Glutamatergic neuron (in vitro differentiated cells): Measurements from ENCODE around the gene CATSPERZ. TPM values are rescaled to one million over a fixed set of nuclear protein-coding genes. Genes with fewer than 3 reads are reported as not detected.

Source experiments
- DNase-seq: peaks from one replicate; pipeline ENCODE4 v3.0.0; 2022
- H3K27ac Mint-ChIP-seq: one replicate; pipeline ENCODE4 v1.8.0; 2020; ENCODE audit warnings: mild to moderate bottlenecking, mixed read lengths, inconsistent platforms; ENCODE audit not compliant: unreplicated experiment
- H3K27me3 Mint-ChIP-seq: one replicate; pipeline ENCODE4 v1.8.0; 2020; ENCODE audit warnings: mild to moderate bottlenecking, moderate library complexity, mixed read lengths, inconsistent platforms; ENCODE audit not compliant: unreplicated experiment
- H3K36me3 Mint-ChIP-seq: one replicate; pipeline ENCODE4 v1.8.0; 2020; ENCODE audit warnings: mild to moderate bottlenecking, mixed read lengths, inconsistent platforms; ENCODE audit not compliant: unreplicated experiment
- H3K4me1 Mint-ChIP-seq: one replicate; pipeline ENCODE4 v1.8.0; 2020; ENCODE audit warnings: mild to moderate bottlenecking, low read depth, mixed read lengths, inconsistent platforms; ENCODE audit not compliant: unreplicated experiment
- H3K4me3 Mint-ChIP-seq: one replicate; pipeline ENCODE4 v1.8.0; 2020; ENCODE audit warnings: mild to moderate bottlenecking, mixed read lengths, inconsistent platforms; ENCODE audit not compliant: unreplicated experiment
- H3K9me3 Mint-ChIP-seq: one replicate; pipeline ENCODE4 v1.8.0; 2020; ENCODE audit warnings: mild to moderate bottlenecking, moderate library complexity, mixed read lengths, inconsistent platforms; ENCODE audit not compliant: unreplicated experiment
- total RNA-seq: library from RNA; stranded (reverse); fragmentation: NEBNext Ultra II Directional; extraction: Animal tissue kit (Norgen Biotek cat#: 25700); gene quantifications from one replicate; pipeline ENCODE4 v1.2.1, GENCODE V29; 2021; ENCODE audit not compliant: unreplicated experiment
- TF ChIP-seq, protein P1 (sequence below): fragments of 200-600 bp; sonication (generic); IDR thresholded peaks from one replicate; pipeline ENCODE4 v1.5.0; 2021; ENCODE audit not compliant: partially characterized antibody, unreplicated experiment

The CATSPERZ gene
- total RNA-seq, 1 donor from 2014 or later, result not detected

DNA sequence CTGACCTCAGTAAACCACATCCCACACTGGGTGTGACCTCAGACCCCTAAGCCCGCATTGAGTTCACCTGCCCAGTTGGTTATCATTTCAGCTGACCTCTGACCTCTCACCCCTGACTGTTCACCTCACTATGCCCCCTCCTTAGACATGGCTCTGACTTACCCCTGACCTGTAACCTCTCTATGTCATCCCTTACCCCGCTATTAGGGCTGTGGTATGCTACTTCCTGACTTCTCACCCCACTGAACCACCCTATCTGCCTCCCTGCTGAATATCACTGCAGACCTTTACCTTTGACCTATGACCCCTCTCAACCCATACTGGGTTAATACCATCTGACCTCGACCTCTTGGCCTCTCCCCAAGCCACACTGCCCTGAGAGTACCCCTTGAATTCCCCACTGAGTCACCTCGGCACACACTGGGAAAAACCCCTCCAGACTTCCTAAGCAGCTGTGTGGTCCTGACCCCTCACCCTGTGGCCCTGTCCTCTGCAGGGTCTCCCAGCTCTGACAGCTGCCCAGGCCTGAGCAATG is 40.6 kb upstream of the CATSPERZ start:
- H3K4me3 Mint-ChIP-seq, result no peak overlapping the region
- H3K4me1 Mint-ChIP-seq, result no peaks in the 10 kb centered on the region
- DNase-seq, result no peak
- no peaks in the 10 kb centered on the region for H3K36me3 Mint-ChIP-seq
- TF ChIP-seq, protein P1, sequence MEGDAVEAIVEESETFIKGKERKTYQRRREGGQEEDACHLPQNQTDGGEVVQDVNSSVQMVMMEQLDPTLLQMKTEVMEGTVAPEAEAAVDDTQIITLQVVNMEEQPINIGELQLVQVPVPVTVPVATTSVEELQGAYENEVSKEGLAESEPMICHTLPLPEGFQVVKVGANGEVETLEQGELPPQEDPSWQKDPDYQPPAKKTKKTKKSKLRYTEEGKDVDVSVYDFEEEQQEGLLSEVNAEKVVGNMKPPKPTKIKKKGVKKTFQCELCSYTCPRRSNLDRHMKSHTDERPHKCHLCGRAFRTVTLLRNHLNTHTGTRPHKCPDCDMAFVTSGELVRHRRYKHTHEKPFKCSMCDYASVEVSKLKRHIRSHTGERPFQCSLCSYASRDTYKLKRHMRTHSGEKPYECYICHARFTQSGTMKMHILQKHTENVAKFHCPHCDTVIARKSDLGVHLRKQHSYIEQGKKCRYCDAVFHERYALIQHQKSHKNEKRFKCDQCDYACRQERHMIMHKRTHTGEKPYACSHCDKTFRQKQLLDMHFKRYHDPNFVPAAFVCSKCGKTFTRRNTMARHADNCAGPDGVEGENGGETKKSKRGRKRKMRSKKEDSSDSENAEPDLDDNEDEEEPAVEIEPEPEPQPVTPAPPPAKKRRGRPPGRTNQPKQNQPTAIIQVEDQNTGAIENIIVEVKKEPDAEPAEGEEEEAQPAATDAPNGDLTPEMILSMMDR, result no peak
- H3K27me3 Mint-ChIP-seq, result peaks cover 16% of the 10 kb centered on the region
- peaks cover 6% of the 10 kb centered on the region for H3K9me3 Mint-ChIP-seq
- no peak overlapping the region for H3K27ac Mint-ChIP-seq

DNA sequence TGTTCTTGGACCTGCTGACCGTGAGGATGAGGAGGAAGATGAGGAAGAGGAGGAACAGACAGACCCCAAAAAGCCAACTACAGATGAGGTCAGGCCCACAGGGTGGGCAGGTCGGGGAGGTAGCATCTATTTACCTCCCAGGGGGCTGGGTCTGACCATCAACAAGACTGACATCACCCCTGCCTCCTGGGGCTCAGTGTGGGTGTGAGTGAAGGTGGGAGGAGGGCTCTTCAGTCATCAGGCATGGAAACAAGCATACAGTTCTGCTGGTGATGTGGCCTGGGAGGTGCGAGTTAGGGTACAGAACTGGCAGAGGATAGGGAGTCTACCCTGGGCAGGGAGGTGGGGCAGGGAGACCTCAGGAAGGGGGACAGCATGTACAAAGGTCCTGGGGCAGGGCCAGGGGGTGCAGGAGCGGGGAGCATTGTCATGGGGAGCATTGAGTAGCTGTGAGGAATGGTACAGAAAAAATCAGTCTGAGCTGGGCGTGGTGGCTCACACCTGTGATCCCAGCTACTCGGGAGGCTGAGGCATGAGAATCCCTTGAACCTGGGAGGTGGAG is 39.9 kb upstream of the CATSPERZ start:
- H3K27me3 Mint-ChIP-seq, result peaks cover 15% of the 10 kb centered on the region
- no peaks in the 10 kb centered on the region for H3K4me1 Mint-ChIP-seq
- no peaks in the 10 kb centered on the region for H3K36me3 Mint-ChIP-seq
- TF ChIP-seq, protein P1, result no peak
- peaks cover 6% of the 10 kb centered on the region for H3K9me3 Mint-ChIP-seq
- H3K4me3 Mint-ChIP-seq, result no peak overlapping the region
- no peak for DNase-seq
- no peak overlapping the region for H3K27ac Mint-ChIP-seq

DNA sequence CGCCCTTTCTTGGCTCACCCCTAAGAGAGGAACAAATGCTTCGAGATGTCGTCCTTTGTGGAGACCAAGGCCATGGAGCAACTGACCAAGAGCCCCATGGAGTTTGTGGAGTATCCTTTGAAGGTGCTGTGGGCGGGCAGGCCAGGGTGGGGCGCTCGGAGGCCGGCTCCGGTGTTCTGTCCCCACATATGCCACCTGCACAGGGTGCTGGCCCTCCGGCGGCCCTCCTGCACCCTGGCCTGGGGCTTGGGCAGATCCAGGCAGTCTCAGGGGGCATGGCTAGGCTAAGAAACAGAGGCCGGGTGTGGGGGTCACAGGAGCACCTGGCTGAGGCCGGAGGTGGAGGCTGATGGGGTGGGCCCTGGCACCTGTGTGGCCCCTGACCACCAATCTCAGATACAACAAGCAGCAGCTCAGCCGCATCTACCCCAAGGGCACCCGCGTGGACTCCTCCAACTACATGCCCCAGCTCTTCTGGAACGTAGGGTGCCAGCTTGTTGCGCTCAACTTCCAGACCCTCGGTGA is 38.5 kb upstream of the CATSPERZ start:
- Mint-ChIP-seq H3K4me1 (no peaks in the 10 kb centered on the region), H3K4me3 (no peak overlapping the region), H3K36me3 (no peaks in the 10 kb centered on the region), H3K27me3 (peaks cover 13% of the 10 kb centered on the region), H3K27ac (no peak overlapping the region), H3K9me3 (peaks cover 6% of the 10 kb centered on the region)
- no peak for DNase-seq
- TF ChIP-seq, protein P1, result no peak

DNA sequence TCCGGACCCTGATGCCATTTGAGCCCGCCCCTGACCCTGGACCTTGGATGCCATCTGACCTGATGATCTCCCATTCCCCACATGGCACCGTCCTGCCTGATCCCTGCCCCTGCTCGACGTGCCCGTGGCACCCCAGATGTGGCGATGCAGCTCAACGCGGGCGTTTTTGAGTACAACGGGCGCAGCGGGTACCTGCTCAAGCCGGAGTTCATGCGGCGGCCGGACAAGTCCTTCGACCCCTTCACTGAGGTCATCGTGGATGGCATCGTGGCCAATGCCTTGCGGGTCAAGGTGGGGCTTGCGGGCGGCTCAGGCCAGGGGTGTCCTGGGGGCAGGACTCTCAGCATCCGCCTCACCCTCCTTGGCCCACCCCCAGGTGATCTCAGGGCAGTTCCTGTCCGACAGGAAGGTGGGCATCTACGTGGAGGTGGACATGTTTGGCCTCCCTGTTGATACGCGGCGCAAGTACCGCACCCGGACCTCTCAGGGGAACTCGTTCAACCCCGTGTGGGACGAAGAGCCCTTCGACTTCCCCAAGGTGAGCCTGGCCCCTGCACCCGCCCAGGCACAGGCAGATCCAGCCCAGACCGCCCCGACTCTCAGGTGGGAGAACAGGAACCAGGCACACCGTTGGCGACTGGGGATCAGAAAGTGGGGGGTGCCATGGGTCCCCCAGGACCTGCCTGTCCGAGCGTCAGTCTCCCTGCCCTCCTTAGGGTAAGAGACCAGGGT is 37.7 kb upstream of the CATSPERZ start:
- Mint-ChIP-seq H3K36me3 (no peaks in the 10 kb centered on the region), H3K4me3 (no peak overlapping the region), H3K4me1 (no peaks in the 10 kb centered on the region), H3K27me3 (peaks cover 13% of the 10 kb centered on the region), H3K27ac (no peak overlapping the region), H3K9me3 (peaks cover 6% of the 10 kb centered on the region)
- no peak for DNase-seq
- TF ChIP-seq, protein P1, result no peak
